NCI-H1092 treated with DMSO at 0.1 percent for 48 hours (cell line): ENCODE data around the gene ADPRHL1.
A peak's percentile ranks its signal among the peaks of the same experiment; 100 is the strongest.
"Not testable (repeated sequence)": the region's sequence is repeated elsewhere in the genome, so short reads cannot be mapped to it uniquely, and the experiment has no call there.

Experiments
- DNase-seq: peaks from one replicate; lab custom pipeline; 2025; lab: John Stamatoyannopoulos, UW

Gene ADPRHL1

GRCh38 chr13:113455384-113455783 is 2.1 kb upstream of the ADPRHL1 start:
- DNase-seq, result peak; percentile 62

GRCh38 chr13:113454936-113455335 is 1.6 kb upstream of the ADPRHL1 start:
- DNase-seq, result peak; percentile 62

GRCh38 chr13:113452466-113452865 is 822 bp downstream of the ADPRHL1 start:
- DNase-seq, result no peak

- DNase-seq, result no peak
These were observed 1.3 kb downstream of the ADPRHL1 start for GRCh38 chr13:113451951-113452421.

- DNase-seq, result not testable (repeated sequence)
These were observed 2.2 kb downstream of the ADPRHL1 start for GRCh38 chr13:113450861-113451620.

GRCh38 chr13:113450348-113450744 is 2.9 kb downstream of the ADPRHL1 start:
- DNase-seq, result not testable (repeated sequence)

GRCh38 chr13:113449693-113450347 is 3.5 kb downstream of the ADPRHL1 start:
- no peak for DNase-seq

- peak; percentile 98 for DNase-seq
These were observed 4.2 kb downstream of the ADPRHL1 start for GRCh38 chr13:113448885-113449692.

- DNase-seq, result no peak
These were observed 4.8 kb downstream of the ADPRHL1 start for GRCh38 chr13:113448545-113448884.

GRCh38 chr13:113447596-113447995 is 5.7 kb downstream of the ADPRHL1 start:
- DNase-seq, result no peak

GRCh38 chr13:113446488-113446854 is 6.8 kb downstream of the ADPRHL1 start:
- DNase-seq, result no peak

GRCh38 chr13:113445791-113446487 is 7.3 kb downstream of the ADPRHL1 start:
- no peak for DNase-seq

- no peak for DNase-seq
These were observed 9.3 kb downstream of the ADPRHL1 start for GRCh38 chr13:113443991-113444390.

GRCh38 chr13:113442985-113443362 is 10.3 kb downstream of the ADPRHL1 start:
- DNase-seq, result no peak

GRCh38 chr13:113442354-113442984 is 10.8 kb downstream of the ADPRHL1 start:
- no peak for DNase-seq

GRCh38 chr13:113441661-113442060 is 11.6 kb downstream of the ADPRHL1 start:
- DNase-seq, result no peak

- no peak for DNase-seq
These were observed 15.8 kb downstream of the ADPRHL1 start for GRCh38 chr13:113437408-113438010.

- DNase-seq, result not testable (repeated sequence)
These were observed 16.4 kb downstream of the ADPRHL1 start for GRCh38 chr13:113436866-113437265.

GRCh38 chr13:113435907-113436306 is 17.4 kb downstream of the ADPRHL1 start:
- not testable (repeated sequence) for DNase-seq

- DNase-seq, result no peak
These were observed 19.8 kb downstream of the ADPRHL1 start for GRCh38 chr13:113433391-113433916.
